Measurements from ENCODE around the gene TMPRSS13. TPM values are rescaled to one million over a fixed set of nuclear protein-coding genes. Genes with fewer than 3 reads are reported as not detected.

Gene TMPRSS13
- total RNA-seq, 1 experiment from 2014 or later: 0.50 TPM

GRCh38 chr11:117859061-117859460, 70.1 kb downstream of the TMPRSS13 start:
- H3K4ac ChIP-seq (ENCODE audit: low read depth, low read length): no peak overlapping the region
- H2BK5ac ChIP-seq (ENCODE audit: insufficient read length, low read length): no peak overlapping the region
- peaks cover 3% of the 10 kb centered on the region; the same call in 1 of the 2 replicates for H3K4me1 ChIP-seq (ENCODE audit: insufficient read depth, low read length)
- Mint-ChIP-seq H3K4me3 (no peak overlapping the region), H3K36me3 (ENCODE audit: insufficient read depth in 1 of 3, low read depth in 3 of 3) (peaks cover 0 to 2% (median 0%) of the 10 kb centered on the region in 3 experiments; a peak in 1 of 7 replicates), H3K4me1 (peaks cover 24 to 48% of the 10 kb centered on the region in 2 experiments), H3K27ac (no peak overlapping the region), H3K27me3 (ENCODE audit: low read depth) (no peaks in the 10 kb centered on the region; the same call in 1 of the 2 replicates), H3K9me3 (peaks cover 0 to under 1% of the 10 kb centered on the region in 2 experiments; a peak in 1 of 5 replicates)
- H4K20me1 ChIP-seq (ENCODE audit: control insufficient read depth, insufficient read depth, insufficient read length): no peaks in the 10 kb centered on the region
- no peak overlapping the region for H4K91ac ChIP-seq (ENCODE audit: insufficient read length, low read depth, low read length)
- no peak overlapping the region for H3T11ph ChIP-seq (ENCODE audit: low read length)
- no peak overlapping the region for H2BK15ac ChIP-seq (ENCODE audit: low read depth, low read length)
- H3K27ac ChIP-seq (ENCODE audit: insufficient read length, low read depth, low read length): no peak overlapping the region
- H3K79me2 ChIP-seq (ENCODE audit: insufficient read depth, low read length): no peaks in the 10 kb centered on the region
- no peak overlapping the region for H4K8ac ChIP-seq (replicated peaks; ENCODE audit: insufficient read length, low read depth, low read length)
- H2BK12ac ChIP-seq (ENCODE audit: insufficient read length, low read depth, low read length): no peak overlapping the region
- H3K18ac ChIP-seq (ENCODE audit: insufficient read length, low read depth, low read length): no peak overlapping the region
- H3K14ac ChIP-seq (ENCODE audit: insufficient read depth, low read length): no peak overlapping the region
- DNase-seq: no peak
- H3K23ac ChIP-seq (ENCODE audit: insufficient read length, low read depth, low read length): no peak overlapping the region
- no CpG with 5 or more reads among the region's 10 CpGs for WGBS (ENCODE audit: extremely low coverage, insufficient read length, low lambda C conversion rate)
- TF ChIP-seq CTCF (conservative IDR thresholded peaks at IDR 0.05): no peak
- H3K27me3 ChIP-seq (ENCODE audit: insufficient read depth, low read length): no peaks in the 10 kb centered on the region
- no peaks in the 10 kb centered on the region for H3K79me1 ChIP-seq (ENCODE audit: insufficient read depth, low read depth, low read length, poor library complexity, severe bottlenecking)
- no peak overlapping the region for H2BK20ac ChIP-seq (ENCODE audit: low read depth, low read length, poor library complexity, severe bottlenecking)
- H3K9ac ChIP-seq (ENCODE audit: extremely low read depth, insufficient read length, low read length): no peak overlapping the region
- no peak overlapping the region for H4K5ac ChIP-seq (ENCODE audit: insufficient read length, low read depth, low read length)
- H2AFZ ChIP-seq (ENCODE audit: low read length): no peak overlapping the region
- no peak overlapping the region for H2BK120ac ChIP-seq (ENCODE audit: low read depth, low read length, poor library complexity, severe bottlenecking)
- H2AK5ac ChIP-seq (ENCODE audit: insufficient read length, low read length): no peak overlapping the region
- H3K4me2 ChIP-seq (ENCODE audit: insufficient read depth, insufficient read length, low read length): no peak overlapping the region
- H3K9me3 ChIP-seq (ENCODE audit: control insufficient read depth, low read depth, low read length): no peaks in the 10 kb centered on the region
- no peaks in the 10 kb centered on the region for H3K23me2 ChIP-seq (ENCODE audit: insufficient read length, low read depth, low read length, poor library complexity, severe bottlenecking)
- H3K56ac ChIP-seq (ENCODE audit: insufficient read length, low read depth, low read length): no peak overlapping the region
